GM19324 (cell line): ENCODE data around the gene KRTAP4-6.
"Not testable (repeated sequence)": the region's sequence is repeated elsewhere in the genome, so short reads cannot be mapped to it uniquely, and the experiment has no call there.

ENCODE experiments used
- ATAC-seq: cut with Tn5 transposase; IDR thresholded peaks from one replicate; pipeline ENCODE4 v1.9.1; 2021; ENCODE audit warnings: mild to moderate bottlenecking, moderate library complexity; ENCODE audit not compliant: unreplicated experiment, low FRiP score

Gene KRTAP4-6

DNA sequence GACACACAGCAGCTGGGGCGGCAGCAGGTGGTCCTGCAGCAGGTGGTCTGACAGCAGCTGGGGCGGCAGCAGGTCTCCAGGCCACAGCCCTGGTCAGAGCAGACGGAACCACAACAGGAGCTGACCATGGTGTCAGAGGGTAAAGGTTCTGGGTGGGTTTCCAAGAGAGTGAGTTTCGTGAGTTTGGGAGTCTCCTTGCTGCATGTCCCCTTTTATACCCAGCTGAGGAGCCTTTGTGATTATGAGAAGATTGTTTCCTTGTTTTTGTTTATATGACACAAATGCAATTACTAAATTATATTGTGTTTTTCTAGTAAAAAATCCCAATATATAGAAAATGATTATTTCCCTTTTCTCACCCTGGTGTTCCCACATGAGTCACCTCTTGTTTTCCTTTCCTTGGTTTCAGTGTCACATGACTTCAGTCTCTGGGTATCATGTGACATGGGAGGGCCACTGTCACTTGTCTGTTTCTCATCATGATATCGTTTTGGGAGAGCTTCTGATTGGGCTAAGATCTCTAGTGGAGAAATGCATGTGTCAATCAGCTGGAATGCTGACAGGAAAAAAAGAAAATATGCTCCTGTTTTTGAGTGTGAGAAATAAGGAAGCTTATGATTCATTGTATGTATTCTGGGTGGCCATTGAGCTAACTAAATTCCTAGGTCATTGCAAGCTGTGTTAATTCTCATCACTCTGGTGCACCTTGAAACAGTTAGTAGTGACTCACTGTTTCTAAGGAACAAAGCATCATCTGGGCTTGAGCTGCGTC is at the start of gene KRTAP4-6:
Gene KRTAP4-6 (minus strand): TSS at position 185 of the 772 bp plus-strand sequence. CDS start 57 bp downstream, at position 128.
- ATAC-seq = no peak

DNA sequence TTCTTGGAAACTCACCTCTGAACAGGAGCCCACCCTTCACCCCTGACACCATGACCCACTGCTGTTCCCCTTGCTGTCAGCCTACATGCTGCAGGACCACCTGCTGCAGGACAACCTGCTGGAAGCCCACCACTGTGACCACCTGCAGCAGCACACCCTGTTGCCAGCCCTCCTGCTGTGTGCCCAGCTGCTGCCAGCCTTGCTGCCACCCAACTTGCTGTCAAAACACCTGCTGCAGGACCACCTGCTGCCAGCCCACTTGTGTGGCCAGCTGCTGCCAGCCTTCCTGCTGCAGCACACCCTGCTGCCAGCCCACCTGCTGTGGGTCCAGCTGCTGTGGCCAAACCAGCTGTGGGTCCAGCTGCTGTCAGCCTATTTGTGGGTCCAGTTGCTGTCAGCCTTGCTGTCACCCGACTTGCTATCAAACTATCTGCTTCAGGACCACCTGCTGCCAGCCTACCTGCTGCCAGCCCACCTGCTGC is 49.5 kb upstream of the KRTAP4-6 start, which contains the start of gene KRTAP9-1:
Gene KRTAP9-1 (plus strand): TSS at position 51 of the 482 bp plus-strand sequence. CDS start 0 bp downstream, at position 51.
- not testable (repeated sequence) for ATAC-seq

GRCh38 chr17:41186872-41187271 is 46.5 kb upstream of the KRTAP4-6 start:
- no peak for ATAC-seq

- no peak for ATAC-seq
These were observed 44.7 kb upstream of the KRTAP4-6 start for GRCh38 chr17:41185001-41185400.

- ATAC-seq = no peak
These were observed 44.2 kb upstream of the KRTAP4-6 start, which contains the start of gene KRTAP4-1 for GRCh38 chr17:41184480-41184961. Gene KRTAP4-1 (minus strand): TSS chr17:41184911. CDS start chr17:41184854, 57 bp downstream.

DNA sequence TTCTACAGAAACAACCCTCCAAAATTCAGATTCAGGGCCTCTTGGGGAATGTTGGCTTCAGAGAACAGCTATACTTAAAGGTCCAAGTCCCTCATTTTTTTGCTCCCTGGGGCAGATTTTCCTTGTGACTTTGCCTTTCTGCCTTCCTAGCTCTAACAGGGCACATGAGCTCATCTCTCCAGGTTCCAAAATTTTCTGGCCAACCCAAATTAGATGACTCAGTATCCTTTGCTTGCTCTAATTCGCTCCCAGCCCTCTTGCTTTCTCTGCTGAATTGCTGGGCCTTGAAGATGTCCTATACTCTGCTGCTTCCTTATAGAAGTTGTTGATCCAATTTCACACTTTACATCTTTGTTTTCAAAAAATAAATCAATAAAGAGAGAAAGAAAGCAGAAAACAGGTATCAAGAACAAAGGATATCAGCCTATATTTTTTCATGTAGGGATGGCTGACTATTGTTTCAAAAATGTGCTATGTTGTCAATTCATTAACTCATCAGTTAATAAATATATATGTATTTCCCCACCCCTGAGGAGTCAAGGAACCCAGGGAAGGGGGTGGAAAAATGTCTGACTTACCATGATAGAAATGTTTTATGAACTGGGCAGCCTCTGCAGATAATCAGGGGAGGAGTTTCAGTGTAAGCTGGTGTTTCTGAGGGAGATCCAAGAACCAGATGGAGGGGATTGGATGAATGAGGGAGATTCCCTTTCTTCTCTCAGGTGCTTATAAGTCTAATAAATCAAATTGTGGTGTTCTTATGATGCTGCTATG is 38.7 kb upstream of the KRTAP4-6 start:
- ATAC-seq = no peak

DNA sequence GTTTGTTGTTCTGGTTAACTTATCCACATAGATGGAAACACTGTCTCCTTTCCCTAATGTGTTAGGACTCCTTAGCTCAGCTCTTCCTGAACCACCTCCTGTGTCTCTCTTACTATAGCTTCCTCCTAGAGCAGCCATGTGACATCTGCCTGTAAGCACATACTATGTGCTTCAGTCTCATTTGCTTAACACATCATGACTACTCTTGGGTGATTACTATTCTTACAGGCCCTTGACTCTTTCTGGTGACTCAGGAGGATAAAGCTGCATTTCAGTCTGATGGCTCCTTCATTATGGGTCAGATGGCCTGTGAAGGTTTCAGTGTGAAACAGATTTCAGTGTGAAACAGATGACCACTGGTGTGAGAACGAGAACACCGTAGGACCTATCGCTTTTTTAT is 38.0 kb upstream of the KRTAP4-6 start:
- no peak for ATAC-seq

DNA sequence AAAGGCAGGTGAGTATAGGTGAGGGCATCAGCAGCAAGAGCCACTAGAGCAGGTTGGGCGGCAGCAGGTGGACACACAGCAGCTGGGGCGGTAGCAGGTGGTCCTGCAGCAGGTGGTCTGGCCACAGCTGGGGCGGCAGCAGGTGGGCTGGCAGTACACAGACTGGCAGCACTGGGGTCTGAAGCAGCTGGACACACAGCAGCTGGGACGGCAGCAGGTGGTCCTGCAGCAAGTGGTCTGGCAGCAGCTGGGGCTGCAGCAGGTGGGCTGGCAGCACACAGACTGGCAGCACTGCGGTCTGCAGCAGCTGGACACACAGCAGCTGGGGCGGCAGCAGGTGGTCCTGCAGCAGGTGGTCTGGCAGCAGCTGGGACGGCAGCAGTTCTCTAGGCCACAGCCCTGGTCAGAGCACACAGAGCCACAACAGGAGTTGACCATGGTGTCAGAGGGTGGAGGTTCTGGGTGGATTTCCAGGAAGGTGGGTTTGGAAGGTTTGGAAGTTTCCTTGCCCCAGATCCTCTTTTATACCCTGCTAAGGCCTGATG is 37.5 kb upstream of the KRTAP4-6 start, which contains the start of gene KRTAP4-2:
Gene KRTAP4-2 (minus strand): TSS at position 495 of the 545 bp plus-strand sequence. CDS start 57 bp downstream, at position 438.
- ATAC-seq = no peak

- ATAC-seq = no peak
These were observed 36.5 kb upstream of the KRTAP4-6 start for GRCh38 chr17:41176744-41177387.

DNA sequence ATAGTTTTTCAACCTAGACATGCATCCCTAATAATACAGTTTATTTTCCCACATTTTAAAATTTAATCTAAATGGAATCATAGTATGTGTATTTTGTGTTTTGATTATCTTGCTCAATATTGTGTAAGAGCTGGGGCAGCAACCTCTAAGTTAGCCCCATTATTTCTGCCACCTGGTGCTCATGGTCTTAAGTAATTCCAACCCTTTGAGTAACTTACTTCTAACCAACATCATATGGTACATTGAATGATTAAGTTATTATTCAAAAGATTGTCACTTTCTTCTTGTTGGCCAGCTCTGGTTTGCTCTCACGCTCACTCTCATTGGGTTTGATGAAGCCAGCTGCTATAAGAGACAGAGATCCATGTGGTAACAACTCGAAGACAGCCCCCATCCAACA is 31.5 kb upstream of the KRTAP4-6 start:
- no peak for ATAC-seq

DNA sequence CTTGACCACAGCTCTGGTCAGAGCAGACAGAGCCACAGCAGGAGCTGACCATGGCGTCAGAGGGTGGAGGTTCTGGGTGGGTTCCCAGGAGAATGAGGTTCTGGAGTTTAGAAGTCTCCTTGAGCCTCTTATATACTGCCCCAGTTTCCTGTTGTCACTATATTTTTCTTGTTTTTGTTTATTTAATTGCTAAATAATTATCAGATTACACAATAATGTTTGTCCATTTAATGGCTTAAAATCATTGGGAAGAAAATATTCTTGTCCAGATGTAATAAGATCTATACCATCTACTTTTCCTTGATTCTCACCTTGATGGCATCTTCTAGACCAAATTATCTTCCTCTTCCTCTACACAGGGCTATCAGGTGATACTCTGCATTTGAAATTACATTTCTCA is 27.8 kb upstream of the KRTAP4-6 start, which contains the start of gene KRTAP4-3:
Gene KRTAP4-3 (minus strand): TSS at position 101 of the 400 bp plus-strand sequence. CDS start 49 bp downstream, at position 52.
- ATAC-seq = no peak

DNA sequence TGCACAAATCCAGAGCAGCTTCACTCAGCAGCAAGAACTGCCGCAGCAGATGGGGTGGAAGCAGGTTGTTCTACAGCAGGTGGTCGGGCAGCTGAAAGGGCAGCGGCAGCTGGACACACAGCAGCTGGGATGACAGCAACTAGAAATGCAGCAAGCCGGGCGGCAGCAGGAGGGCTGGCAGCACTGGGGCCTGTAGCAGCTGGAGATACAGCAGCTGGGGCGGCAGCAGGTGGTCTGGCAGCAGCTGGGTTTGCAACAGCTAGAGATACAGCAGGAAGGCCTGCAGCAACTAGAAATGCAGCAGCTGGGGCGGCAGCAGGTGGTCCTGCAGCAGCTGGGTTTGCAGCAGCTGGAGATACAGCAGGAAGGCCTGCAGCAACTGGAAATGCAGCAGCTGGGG is 27.2 kb upstream of the KRTAP4-6 start:
- ATAC-seq = no peak

DNA sequence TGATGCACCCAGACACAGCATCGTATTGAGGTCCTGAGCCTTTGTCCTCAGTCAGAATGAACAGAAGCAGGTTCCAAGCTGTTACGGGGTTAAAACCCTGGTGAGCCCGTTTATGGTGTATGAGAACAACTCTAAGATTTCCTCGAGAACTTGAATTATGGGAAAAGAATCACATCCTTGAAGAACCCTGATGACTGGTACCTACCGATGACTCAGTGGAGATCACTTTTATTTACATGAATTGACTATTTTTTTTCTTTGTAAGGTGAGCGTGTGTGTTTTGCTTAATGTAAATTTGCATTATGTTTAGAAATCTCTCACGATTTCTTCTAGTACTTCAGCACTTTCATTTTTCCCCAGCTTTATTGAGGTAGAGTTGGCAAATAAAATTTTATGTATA is 23.5 kb upstream of the KRTAP4-6 start:
- ATAC-seq = no peak

- no peak for ATAC-seq
These were observed 20.3 kb upstream of the KRTAP4-6 start, which contains the start of gene KRTAP4-4 for GRCh38 chr17:41160648-41161047. Gene KRTAP4-4 (minus strand): TSS chr17:41160748. CDS start chr17:41160691, 57 bp downstream.

DNA sequence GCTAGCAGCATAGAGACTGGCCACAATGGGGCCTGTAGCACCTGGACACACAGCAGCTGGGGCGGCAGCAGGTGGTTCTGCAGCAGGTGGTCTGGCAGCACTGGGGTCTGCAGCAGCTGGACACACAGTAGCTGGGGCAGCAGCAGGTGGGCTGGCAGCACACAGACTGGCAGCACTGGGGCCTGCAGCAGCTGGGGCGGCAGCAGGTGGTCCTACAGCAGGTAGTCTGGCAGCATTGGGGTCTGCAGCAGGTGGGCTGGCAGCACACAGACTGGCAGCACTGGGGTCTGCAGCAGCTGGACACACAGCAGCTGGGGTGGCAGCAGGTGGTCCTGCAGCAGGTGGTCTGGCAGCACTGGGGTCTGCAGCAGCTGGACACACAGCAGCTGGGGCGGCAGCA is 19.8 kb upstream of the KRTAP4-6 start:
- ATAC-seq = not testable (repeated sequence)

DNA sequence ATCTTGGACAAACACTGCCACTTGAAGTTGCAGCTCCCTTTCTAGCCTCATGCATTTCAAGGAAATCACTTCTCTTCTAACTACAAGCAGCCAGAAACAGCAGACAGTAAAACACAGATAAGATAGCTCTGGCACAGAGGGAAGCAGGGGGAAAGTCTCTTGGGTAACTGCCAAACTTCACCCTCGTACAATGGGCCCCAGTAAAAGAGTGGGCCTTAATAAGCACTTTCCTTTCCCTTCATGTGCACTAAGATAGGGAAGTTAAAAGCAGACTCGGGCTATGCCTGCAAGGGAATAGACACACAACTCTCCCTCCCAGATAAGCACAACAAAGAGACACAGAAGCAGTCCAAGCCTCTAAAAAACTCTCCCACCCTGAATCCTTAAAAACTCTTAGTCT is 13.5 kb upstream of the KRTAP4-6 start:
- no peak for ATAC-seq

DNA sequence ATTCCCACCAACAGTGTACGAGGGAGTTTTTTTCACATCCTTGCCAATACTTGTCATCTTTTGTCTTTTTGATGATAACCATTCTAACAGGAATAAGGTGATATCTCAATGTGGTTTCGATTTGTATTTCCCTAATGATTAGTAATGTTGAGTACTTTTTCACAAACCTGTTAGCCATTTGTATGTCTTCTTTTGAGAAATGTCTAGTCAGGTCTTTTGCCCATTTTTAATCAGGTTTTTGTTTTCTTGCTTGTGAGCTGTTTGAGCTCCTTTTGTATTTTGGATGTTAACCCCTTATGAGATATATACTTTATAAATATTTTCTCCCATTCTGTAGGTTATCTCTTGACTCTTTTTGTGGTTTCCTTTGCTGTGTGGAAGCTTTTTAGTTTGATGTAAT is 11.2 kb upstream of the KRTAP4-6 start:
- no peak for ATAC-seq

DNA sequence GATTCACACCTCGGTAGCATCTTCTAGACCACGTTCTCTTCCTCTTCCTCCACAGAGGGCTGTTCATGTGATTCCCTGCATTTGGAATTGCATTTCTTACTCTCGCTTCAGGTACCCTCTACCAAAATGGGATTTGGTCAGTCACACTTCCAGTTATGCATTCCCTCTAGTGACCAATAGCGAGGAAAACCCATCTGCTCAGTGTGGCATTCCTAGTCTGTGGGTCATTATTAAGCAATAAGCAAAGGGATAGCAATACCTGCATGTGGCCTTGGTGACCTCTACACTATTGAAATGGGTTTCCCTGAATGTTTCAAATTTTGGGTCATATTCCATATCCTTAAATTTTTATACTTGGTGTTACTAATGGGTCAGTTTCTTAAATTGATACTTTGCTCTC is 9.7 kb upstream of the KRTAP4-6 start:
- no peak for ATAC-seq

DNA sequence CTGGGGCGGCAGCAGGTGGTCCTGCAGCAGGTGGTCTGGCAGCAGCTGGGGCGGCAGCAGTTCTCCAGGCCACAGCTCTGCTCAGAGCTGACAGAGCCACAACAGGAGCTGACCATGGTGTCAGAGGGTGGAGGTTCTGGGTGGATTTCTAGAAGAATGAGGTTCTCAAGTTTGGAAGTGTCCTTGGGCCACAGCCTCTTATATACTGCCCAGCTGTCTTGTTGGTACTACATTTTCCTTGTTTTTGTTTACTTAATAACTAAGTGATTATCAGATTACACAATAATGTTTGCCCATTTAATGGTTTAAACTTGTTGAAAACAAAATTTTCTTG is 9.3 kb upstream of the KRTAP4-6 start, which contains the start of gene KRTAP4-5:
Gene KRTAP4-5 (minus strand): TSS at position 174 of the 334 bp plus-strand sequence. CDS start 58 bp downstream, at position 116.
- no peak for ATAC-seq
